Measurements from ENCODE around the gene DHRS13.

DNA sequence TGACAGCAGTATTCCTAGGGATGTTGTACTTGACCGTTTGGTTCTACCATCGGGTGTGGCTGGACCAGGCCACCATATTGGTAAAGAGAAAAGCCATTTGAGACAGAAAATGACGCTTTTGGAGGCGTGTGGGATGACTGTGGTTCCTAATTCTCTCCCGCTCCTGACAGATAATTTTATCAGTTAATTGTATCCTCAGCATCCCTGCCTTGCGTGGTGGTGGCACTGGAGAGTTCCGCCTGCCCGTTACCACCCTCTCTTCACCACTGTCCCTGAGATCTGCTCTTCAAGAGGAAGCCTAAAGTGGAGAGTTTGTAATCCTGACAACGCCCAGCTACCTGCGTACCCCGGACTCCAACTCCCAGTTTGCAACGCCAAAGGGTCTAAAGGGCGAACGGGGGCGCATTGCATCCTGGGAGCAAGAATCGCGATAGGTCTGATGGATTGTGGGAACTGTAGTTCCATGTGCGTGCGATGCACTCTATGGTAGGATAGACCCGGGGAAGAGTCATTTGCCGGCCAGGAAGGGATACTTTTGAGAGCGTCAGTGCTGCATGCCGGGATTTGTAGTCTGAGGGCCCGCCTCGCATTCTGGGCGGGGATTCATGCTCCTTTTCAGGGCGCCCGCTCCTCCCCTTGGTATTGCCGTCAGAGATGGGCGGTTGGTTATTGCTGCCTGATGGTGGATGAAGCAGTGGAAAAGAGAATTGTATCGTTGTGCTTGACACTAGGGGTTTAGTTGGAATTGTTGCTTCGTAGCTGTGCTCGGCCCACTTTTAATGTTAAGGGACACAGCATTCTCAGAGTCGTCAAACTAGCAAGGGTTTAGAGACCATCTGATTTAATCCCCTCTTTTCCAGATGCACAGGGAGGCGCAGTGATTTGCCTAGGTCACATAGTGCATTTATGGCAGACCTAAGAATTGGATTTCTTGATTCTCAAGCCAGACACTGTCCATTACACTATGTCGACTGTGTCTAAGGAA lies 49.4 kb upstream of the DHRS13 start:
- TF ChIP-seq POLR2A (IDR thresholded peaks at IDR 0.05) = no peak
- TF ChIP-seq, protein P1, sequence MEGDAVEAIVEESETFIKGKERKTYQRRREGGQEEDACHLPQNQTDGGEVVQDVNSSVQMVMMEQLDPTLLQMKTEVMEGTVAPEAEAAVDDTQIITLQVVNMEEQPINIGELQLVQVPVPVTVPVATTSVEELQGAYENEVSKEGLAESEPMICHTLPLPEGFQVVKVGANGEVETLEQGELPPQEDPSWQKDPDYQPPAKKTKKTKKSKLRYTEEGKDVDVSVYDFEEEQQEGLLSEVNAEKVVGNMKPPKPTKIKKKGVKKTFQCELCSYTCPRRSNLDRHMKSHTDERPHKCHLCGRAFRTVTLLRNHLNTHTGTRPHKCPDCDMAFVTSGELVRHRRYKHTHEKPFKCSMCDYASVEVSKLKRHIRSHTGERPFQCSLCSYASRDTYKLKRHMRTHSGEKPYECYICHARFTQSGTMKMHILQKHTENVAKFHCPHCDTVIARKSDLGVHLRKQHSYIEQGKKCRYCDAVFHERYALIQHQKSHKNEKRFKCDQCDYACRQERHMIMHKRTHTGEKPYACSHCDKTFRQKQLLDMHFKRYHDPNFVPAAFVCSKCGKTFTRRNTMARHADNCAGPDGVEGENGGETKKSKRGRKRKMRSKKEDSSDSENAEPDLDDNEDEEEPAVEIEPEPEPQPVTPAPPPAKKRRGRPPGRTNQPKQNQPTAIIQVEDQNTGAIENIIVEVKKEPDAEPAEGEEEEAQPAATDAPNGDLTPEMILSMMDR (IDR thresholded peaks at IDR 0.05) = no peak
